ENCODE data around the gene COL1A2.

- TF ChIP-seq CTCF (conservative IDR thresholded peaks at IDR 0.05): no peak
- no peak for TF ChIP-seq ZFX (IDR thresholded peaks at IDR 0.05)
Observed at GRCh38 chr7:94414980-94415379, 20.3 kb downstream of the COL1A2 start.
